MCF 10A (cell line): ENCODE measurements around the gene SCAF8. TPM values are rescaled to one million over a fixed set of nuclear protein-coding genes. Genes with fewer than 3 reads are reported as not detected.
"Not testable (repeated sequence)": the region's sequence is repeated elsewhere in the genome, so short reads cannot be mapped to it uniquely, and the experiment has no call there.

Experiments used
- BruUV-seq: library from RNA; stranded (reverse); fragments of 400-500 nt; replicated peaks from 2 replicates; lab custom pipeline; 2021; lab: Mats Ljungman, UMichigan
- CTCF ChIA-PET: fragments of 300-600 bp; sonication (Branson Sonifier 250); formaldehyde crosslinking; extraction: SDS; loops from one replicate; lab custom pipeline; 2021; ENCODE audit warnings: antibody characterized with exemption, inconsistent platforms; lab: Yijun Ruan, JAX
- POLR2A ChIA-PET: fragments of 300-600, 350-650 bp; sonication (Branson Sonifier 250); formaldehyde crosslinking; extraction: SDS; loops from one replicate; lab custom pipeline; 2020; ENCODE audit warnings: antibody characterized with exemption, inconsistent platforms; lab: Yijun Ruan, JAX
- DNase-seq: peaks from one replicate; pipeline ENCODE4 v3.0.0-alpha.2; 2018; ENCODE audit not compliant: unreplicated experiment
- H3K27ac Mint-ChIP-seq: one replicate; pipeline ENCODE4 v1.8.0; 2022; ENCODE audit warnings: mild to moderate bottlenecking, low read depth, mixed read lengths; ENCODE audit not compliant: unreplicated experiment
- H3K27me3 Mint-ChIP-seq: one replicate; pipeline ENCODE4 v1.8.0; 2022; ENCODE audit warnings: mixed read lengths; ENCODE audit not compliant: insufficient read depth, unreplicated experiment
- H3K36me3 Mint-ChIP-seq: one replicate; pipeline ENCODE4 v1.8.0; 2022; ENCODE audit warnings: mild to moderate bottlenecking, moderate library complexity, mixed read lengths; ENCODE audit not compliant: insufficient read depth, unreplicated experiment
- H3K4me1 Mint-ChIP-seq: one replicate; pipeline ENCODE4 v1.8.0; 2022; ENCODE audit warnings: mixed read lengths; ENCODE audit not compliant: insufficient read depth, unreplicated experiment
- H3K4me3 Mint-ChIP-seq: one replicate; pipeline ENCODE4 v1.8.0; 2022; ENCODE audit warnings: mild to moderate bottlenecking, moderate library complexity, mixed read lengths; ENCODE audit not compliant: unreplicated experiment
- H3K9me3 Mint-ChIP-seq: one replicate; pipeline ENCODE4 v1.8.0; 2022; ENCODE audit warnings: mixed read lengths; ENCODE audit not compliant: unreplicated experiment
- intact Hi-C: fragments of 100-400 bp; cut with micrococcal nuclease; formaldehyde crosslinking; loops from 2 replicates; pipeline ENCODE4 v1.14.1; 2022
- total RNA-seq: library from RNA; stranded (reverse); gene quantifications from 2 replicates; pipeline ENCODE4 v1.2.3, GENCODE V29; 2022
- TF ChIP-seq, protein P1 (sequence below): fragments of 200-600 bp; IDR thresholded peaks from one replicate; pipeline ENCODE4 v1.8.0; 2022; ENCODE audit warnings: antibody characterized with exemption, mild to moderate bottlenecking; ENCODE audit not compliant: unreplicated experiment

The SCAF8 gene
- total RNA-seq, 1 experiment from 2014 or later, result 49.2 TPM

DNA sequence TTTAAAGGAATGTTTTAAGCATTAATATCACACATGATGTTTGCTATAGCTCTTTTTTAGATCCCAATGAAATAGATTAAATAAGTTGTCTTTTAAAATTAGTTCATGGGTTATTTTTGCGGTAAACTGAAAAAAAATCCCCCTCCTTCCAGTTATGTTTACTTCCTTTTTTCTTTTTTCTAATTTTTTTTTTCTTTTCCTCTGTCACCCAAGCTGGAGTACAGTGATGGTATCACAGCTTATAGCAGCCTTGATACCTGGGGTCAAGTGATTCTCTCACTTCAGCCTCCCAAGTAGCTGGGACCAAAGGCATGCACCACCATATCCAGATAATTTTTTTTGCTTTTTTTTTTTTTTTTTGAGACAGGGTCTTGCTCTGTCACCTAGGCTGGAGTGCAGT is 17.8 kb upstream of the SCAF8 start:
- DNase-seq, result no peak
- Mint-ChIP-seq H3K4me1 (no peaks in the 10 kb centered on the region), H3K27me3 (no peaks in the 10 kb centered on the region), H3K4me3 (no peak overlapping the region), H3K27ac (no peak overlapping the region), H3K36me3 (no peaks in the 10 kb centered on the region), H3K9me3 (peaks cover 9% of the 10 kb centered on the region)
- ChIA-PET CTCF (interaction anchor here (0.7 kb wide), 1 partner anchor 22 kb away, joined by 4 read pairs; no protein-coding TSS in a partner anchor), POLR2A (no interaction called here)
- BruUV-seq, result no TSS peak
- intact Hi-C loops, result no loop called here
- TF ChIP-seq, protein P1, sequence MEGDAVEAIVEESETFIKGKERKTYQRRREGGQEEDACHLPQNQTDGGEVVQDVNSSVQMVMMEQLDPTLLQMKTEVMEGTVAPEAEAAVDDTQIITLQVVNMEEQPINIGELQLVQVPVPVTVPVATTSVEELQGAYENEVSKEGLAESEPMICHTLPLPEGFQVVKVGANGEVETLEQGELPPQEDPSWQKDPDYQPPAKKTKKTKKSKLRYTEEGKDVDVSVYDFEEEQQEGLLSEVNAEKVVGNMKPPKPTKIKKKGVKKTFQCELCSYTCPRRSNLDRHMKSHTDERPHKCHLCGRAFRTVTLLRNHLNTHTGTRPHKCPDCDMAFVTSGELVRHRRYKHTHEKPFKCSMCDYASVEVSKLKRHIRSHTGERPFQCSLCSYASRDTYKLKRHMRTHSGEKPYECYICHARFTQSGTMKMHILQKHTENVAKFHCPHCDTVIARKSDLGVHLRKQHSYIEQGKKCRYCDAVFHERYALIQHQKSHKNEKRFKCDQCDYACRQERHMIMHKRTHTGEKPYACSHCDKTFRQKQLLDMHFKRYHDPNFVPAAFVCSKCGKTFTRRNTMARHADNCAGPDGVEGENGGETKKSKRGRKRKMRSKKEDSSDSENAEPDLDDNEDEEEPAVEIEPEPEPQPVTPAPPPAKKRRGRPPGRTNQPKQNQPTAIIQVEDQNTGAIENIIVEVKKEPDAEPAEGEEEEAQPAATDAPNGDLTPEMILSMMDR, result no peak

DNA sequence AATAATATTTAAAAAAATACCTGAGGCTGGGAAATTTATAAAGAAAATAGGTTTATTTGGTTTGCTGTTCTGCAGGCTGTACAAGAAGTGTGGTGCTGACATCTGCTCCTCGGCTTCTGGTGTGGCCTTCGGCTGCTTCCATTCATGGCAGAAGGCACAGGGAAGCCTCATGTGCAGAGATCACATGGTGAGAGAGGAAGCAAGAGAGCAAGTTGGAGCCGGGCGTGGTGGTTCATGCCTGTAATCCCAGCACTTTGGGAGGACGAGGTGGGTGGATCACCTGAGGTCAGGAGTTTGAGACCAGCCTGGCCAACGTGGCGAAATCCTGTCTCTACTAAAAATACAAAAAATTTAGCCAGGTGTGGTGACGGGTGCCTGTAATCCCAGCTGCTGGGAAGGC is 16.9 kb upstream of the SCAF8 start:
- CTCF ChIA-PET, H3K36me3 Mint-ChIP-seq, H3K27ac Mint-ChIP-seq, DNase-seq, H3K4me1 Mint-ChIP-seq, POLR2A ChIA-PET, H3K4me3 Mint-ChIP-seq, BruUV-seq, H3K27me3 Mint-ChIP-seq, H3K9me3 Mint-ChIP-seq, intact Hi-C loops: not testable (repeated sequence)

- Mint-ChIP-seq H3K4me3 (no peak overlapping the region), H3K9me3 (peaks cover 9% of the 10 kb centered on the region), H3K36me3 (no peaks in the 10 kb centered on the region), H3K27ac (no peak overlapping the region), H3K27me3 (no peaks in the 10 kb centered on the region), H3K4me1 (peaks cover 5% of the 10 kb centered on the region)
- CTCF ChIA-PET, result interaction anchor here (0.6 to 1.6 kb wide), 3 partner anchors 15 to 650 kb away, joined by 3 to 5 read pairs (median 4); no protein-coding TSS in a partner anchor
- no TSS peak for BruUV-seq
- POLR2A ChIA-PET, result interaction anchor here (1.1 kb wide), 1 partner anchor 13 kb away, joined by 3 read pairs; no protein-coding TSS in a partner anchor
- intact Hi-C loops, result no loop called here
- TF ChIP-seq, protein P1, result no peak
- DNase-seq, result no peak
These were observed 13.8 kb upstream of the SCAF8 start for GRCh38 chr6:154719433-154719832.

- POLR2A ChIA-PET, result interaction anchor here (1.1 kb wide), 1 partner anchor 12 kb away, joined by 3 read pairs; no protein-coding TSS in a partner anchor
- TF ChIP-seq, protein P1, result no peak
- Mint-ChIP-seq H3K4me1 (peaks cover 5% of the 10 kb centered on the region), H3K27ac (no peak overlapping the region), H3K27me3 (no peaks in the 10 kb centered on the region), H3K4me3 (no peak overlapping the region), H3K9me3 (peaks cover 9% of the 10 kb centered on the region), H3K36me3 (no peaks in the 10 kb centered on the region)
- DNase-seq, result no peak
- no TSS peak for BruUV-seq
- CTCF ChIA-PET, result interaction anchor here (0.6 to 1.6 kb wide), 3 partner anchors 15 to 72 kb away, joined by 3 to 5 read pairs (median 3); no protein-coding TSS in a partner anchor
- intact Hi-C loops, result no loop called here
These were observed 13.4 kb upstream of the SCAF8 start for GRCh38 chr6:154719854-154720253.
